Lower leg skin (tissue), 4 donors: ENCODE results near the gene MEF2C. TPM values are rescaled to one million over a fixed set of nuclear protein-coding genes. Genes with fewer than 3 reads are reported as not detected.

Source experiments
- DNase-seq, 2 donors: peaks; one replicate each; pipeline ENCODE4 v3.0.0-alpha.2; 2019; ENCODE audit warnings: low spot score in 2 of 2
- H3K4me3 ChIP-seq: fragments of 200-600 bp; sonication (generic); 2 replicates; pipeline ENCODE4 v1.5.1; 2017; ENCODE audit warnings: mild to moderate bottlenecking, low read depth; ENCODE audit not compliant: poor library complexity, severe bottlenecking
- CTCF ChIP-seq, 3 donors: fragments of 450-650 bp; IDR thresholded peaks; one replicate each; pipeline ENCODE4 v1.5.1; 2016; ENCODE audit warnings: antibody characterized with exemption in 3 of 3, mild to moderate bottlenecking in 3 of 3, moderate library complexity in 2 of 3
- POLR2A ChIP-seq, 2 donors: fragments of 450-650 bp; IDR thresholded peaks; one replicate each; pipeline ENCODE4 v1.6.1; 2016 to 2017; ENCODE audit warnings: antibody characterized with exemption in 2 of 2, mild to moderate bottlenecking in 1 of 2, moderate library complexity in 1 of 2
- WGBS, 2 donors: methylation state at CpG; one replicate each; pipeline ENCODE4 v1.1.5; 2018; 5-methylcytosine and 5-hydroxymethylcytosine counted together
- intact Hi-C: fragments of 100-400 bp; cut with DNase I; formaldehyde crosslinking; loops from one replicate; pipeline ENCODE4 v1.15.0; 2023; ENCODE audit warnings: low total_unique reads
- total RNA-seq, 4 donors: library from RNA; depleted of rRNA; stranded (reverse); fragments of >200 nt; gene quantifications; one replicate each; pipeline ENCODE4 v1.1.0, GENCODE V29; 2016

MEF2C gene
- 10 to 100 TPM in 2 of 4 donors, 1 to 10 TPM in 2; 2.4 to 15.5 (median 8.1) TPM for total RNA-seq

DNA sequence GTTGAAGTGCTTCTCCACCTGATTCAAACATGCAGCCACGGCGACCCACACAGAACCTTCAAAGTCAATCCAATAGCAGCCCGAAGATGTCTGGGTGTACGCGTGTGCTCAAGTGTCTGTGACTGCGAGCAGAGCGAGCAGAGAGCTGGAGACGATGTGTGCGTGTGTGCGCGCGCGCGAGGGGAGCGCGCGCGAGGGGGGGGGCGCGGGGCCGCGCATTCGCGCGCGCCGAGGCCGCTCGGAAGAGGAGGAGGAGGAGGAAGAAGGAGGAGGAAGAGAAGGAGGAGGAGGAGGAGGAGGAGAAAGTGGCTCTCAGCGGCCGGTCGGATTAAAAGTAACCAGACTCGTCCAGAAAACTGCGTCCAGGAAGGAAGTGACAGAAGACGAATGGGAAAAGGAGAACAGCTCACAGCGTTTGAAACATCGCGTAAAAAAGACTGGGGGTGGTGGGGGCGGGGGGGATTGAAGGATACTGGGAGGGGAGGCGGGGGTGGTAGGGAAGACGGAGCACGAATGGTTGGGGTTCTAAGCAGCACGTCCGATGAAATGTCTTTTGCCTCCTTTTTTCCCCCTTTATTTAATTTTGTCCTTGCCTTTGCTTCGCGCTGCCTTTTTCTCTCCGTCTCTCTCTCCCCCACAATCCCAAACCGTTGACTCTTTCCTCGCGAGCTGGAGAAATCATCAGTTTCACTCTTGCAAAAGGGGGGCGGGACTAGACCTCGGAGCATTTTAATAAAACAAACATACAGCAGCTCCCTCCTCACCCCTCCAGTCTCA lies at the start of gene MEF2C:
Gene MEF2C (minus strand): TSS at position 126 of the 777 bp plus-strand sequence. CDS start 59,396 bp downstream, outside the sequence.
- WGBS, 2 donors: 0 to 1% methylated on average over 52 of the region's 52 CpGs
- no peak for TF ChIP-seq CTCF (IDR thresholded peaks at IDR 0.05)
- TF ChIP-seq POLR2A (IDR thresholded peaks at IDR 0.05): no peak
- DNase-seq: peak; percentile 74 to 92
- H3K4me3 ChIP-seq: peak within 1 kb of the TSS; percentile 29
- intact Hi-C loops: no loop called here

DNA sequence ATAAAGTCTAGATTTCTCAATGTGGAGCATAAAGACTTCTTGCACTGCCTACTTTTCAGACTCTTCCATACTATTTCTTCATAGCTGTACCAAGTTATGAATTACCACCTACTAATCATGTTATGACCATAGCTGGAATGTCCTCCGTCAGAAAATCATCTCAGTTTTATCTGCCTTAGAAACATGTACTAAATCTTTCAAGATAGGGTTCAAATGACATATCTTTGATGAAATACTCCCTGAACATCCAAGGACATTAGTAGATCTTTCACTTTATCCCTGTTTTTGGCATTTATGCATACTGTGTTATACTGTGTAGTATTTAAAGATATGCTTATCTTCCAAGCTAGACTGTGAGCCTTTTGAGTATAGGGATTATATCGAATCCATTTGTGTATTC lies 49.6 kb upstream of the MEF2C start:
- no peak for TF ChIP-seq POLR2A (IDR thresholded peaks at IDR 0.05)
- TF ChIP-seq CTCF (IDR thresholded peaks at IDR 0.05): no peak
- intact Hi-C loops: no loop called here
- WGBS, 2 donors: 90 to 94% methylated on average over 2 of the region's 2 CpGs
- no peak overlapping the region for H3K4me3 ChIP-seq
- DNase-seq: no peak

DNA sequence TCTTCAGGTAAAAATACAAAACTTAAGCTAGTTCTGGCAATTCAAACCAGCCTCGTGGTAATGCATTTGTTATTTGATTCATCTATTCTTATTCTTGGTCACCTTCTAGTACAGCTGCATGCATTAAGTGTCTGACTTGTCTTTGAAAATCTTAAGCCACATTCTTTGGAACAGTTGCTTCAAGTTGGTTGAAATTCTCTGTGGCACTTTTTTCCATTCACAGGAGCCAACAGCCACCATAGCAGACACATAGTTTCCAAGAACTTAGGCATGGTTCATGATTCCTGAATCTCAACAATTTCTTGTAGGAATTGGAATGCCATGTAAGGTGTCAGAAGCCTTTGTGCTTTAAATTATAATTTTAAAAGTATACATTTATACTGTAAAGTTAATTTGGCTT lies 47.4 kb upstream of the MEF2C start:
- 83 to 91% methylated on average over 1 of the region's 1 CpG for WGBS, 2 donors
- TF ChIP-seq POLR2A (IDR thresholded peaks at IDR 0.05) (no peak), CTCF (IDR thresholded peaks at IDR 0.05) (no peak)
- no peak for DNase-seq
- no peak overlapping the region for H3K4me3 ChIP-seq
- intact Hi-C loops: no loop called here

DNA sequence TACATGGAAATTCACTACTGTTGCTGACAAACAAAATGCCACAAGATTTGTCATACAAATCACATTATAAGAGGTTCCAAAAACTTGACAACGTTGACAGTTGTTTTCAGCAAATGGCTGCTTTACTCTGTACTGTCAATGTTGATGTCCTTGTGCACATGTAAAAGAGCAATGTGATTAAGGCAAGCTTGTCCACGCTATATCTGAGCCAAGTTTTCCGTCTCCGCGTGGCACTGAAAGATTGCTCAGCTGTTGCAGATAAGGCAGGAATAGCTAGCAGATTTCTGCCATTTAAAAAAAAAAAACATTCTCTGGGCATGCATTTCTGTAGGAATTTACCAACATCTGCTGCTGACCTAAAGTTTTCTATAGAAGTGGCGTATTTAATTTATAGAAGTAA lies 46.4 kb upstream of the MEF2C start:
- TF ChIP-seq CTCF (IDR thresholded peaks at IDR 0.05) (no peak), POLR2A (IDR thresholded peaks at IDR 0.05) (no peak)
- WGBS, 2 donors: 90 to 92% methylated on average over 6 of the region's 6 CpGs
- no peak overlapping the region for H3K4me3 ChIP-seq
- intact Hi-C loops: no loop called here
- DNase-seq: no peak

- intact Hi-C loops: no loop called here
- TF ChIP-seq CTCF (IDR thresholded peaks at IDR 0.05): no peak
- no peak for TF ChIP-seq POLR2A (IDR thresholded peaks at IDR 0.05)
- no peak overlapping the region for H3K4me3 ChIP-seq
- 93 to 95% methylated on average over 7 of the region's 7 CpGs for WGBS, 2 donors
- DNase-seq: no peak
These were observed 43.8 kb upstream of the MEF2C start for GRCh38 chr5:88926774-88927173.
